ENCODE measurements around the gene KIDINS220. TPM values are rescaled to one million over a fixed set of nuclear protein-coding genes. Genes with fewer than 3 reads are reported as not detected.
A peak's percentile ranks its signal among the peaks of the same experiment; 100 is the strongest.

The KIDINS220 gene
- polyA plus RNA-seq, 6 donors from 2014 or later: 9.2 to 28.3 (median 17.5) TPM

DNA sequence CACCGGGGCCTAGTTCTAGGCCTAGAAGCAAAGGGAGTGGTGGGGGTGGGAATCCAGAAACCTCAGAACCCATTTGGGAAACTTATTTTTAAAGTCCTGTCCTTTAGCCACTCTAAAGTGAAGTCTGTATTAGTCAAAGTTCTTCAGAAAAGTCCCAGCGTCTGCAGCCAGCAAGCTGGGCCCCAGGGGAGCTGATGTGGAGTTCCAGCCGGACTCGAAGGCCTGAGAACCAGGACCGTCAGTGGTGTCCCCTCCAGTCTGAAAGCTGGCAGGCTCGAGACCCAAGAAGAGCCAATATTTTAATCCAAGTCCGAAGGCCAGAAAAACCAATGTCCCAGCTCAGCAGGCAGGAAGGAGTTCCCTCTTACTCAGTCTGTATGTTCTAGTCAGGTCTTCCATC is 123.1 kb downstream of the KIDINS220 start:
- ATAC-seq (ENCODE audit: low read depth in 2 of 2): no peak
- Mint-ChIP-seq H3K36me3 (peaks cover 11% of the 10 kb centered on the region in 2 donors), H3K4me1 (no peaks in the 10 kb centered on the region), H3K27me3 (peaks cover 17 to 23% (median 19%) of the 10 kb centered on the region in 3 donors), H3K27ac (peak overlapping the region in 1 of 6 donors; percentile 67), H3K4me3 (no peak overlapping the region), H3K9me3 (peaks cover 0 to 20% (median 11%) of the 10 kb centered on the region in 7 donors)
- DNase-seq: no peak

DNA sequence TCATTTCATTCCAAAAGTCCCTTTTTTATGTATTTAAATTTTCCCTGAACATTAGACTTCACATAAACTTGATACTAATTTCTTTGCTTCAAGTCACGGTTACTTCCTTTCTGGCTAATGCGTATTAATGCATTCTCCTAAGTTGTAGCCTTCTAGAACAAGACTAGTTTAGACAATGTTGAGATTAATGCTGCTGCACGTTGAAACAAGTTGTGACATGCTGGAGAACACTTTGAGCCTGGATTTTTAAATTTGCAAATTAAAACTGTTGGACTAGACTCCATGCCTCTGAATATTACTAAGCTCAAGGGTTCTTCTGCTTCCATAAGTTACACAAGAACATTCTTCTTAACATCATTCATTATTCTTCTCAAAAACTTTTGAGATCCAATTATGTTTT is 126.5 kb downstream of the KIDINS220 start:
- Mint-ChIP-seq H3K9me3 (peaks cover 7 to 22% (median 12%) of the 10 kb centered on the region in 7 donors), H3K36me3 (peaks cover 7 to 18% of the 10 kb centered on the region in 2 donors), H3K27me3 (peaks cover 16 to 23% (median 20%) of the 10 kb centered on the region in 3 donors), H3K4me3 (no peak overlapping the region), H3K27ac (no peak overlapping the region), H3K4me1 (no peaks in the 10 kb centered on the region)
- DNase-seq (no peak), ATAC-seq (ENCODE audit: low read depth in 2 of 2) (no peak)

DNA sequence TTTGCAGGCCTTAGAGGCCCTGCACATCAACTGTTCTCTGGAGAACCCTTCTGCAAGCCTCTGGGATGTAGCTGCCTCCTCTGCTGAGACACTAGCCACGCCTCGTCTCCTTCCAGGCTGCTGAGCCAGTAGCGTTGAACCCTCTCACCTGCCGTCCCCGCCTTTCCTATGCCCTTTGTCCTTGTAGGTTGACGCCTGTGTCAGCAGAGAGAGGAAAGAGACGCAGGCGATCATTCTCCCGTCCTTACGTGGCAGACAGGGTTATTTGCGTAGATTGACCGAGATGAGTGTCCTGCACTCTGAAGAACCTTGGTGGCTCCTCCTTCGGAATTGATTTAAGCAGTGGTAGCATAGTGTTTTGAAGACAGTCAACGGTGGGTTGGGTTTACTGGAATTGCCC is 127.8 kb downstream of the KIDINS220 start:
- Mint-ChIP-seq H3K4me1 (no peaks in the 10 kb centered on the region), H3K9me3 (peaks cover 4 to 16% (median 7%) of the 10 kb centered on the region in 7 donors), H3K36me3 (peaks cover 2 to 11% of the 10 kb centered on the region in 2 donors), H3K4me3 (no peak overlapping the region), H3K27me3 (peaks cover 11 to 23% (median 20%) of the 10 kb centered on the region in 3 donors), H3K27ac (no peak overlapping the region)
- ATAC-seq (ENCODE audit: low read depth in 2 of 2): no peak
- DNase-seq: no peak

DNA sequence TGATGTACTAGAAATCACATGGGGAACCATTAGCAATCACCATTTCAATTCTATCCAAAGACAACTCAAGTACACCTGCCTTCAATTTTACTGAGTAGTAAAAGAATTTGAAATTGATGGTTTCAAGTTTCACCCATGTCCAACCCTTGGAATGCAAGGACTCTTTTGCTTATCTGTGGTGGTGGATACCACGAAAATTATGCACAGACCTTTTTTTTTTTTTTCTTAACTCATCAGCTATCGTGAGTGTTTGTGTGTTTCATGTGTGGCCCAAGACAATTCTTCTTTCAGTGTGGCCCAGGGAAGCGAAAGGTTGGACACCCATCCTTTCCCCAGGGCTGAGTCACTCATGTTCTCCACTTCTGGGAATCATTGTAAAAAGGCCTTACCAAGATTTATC is 132.5 kb downstream of the KIDINS220 start:
- Mint-ChIP-seq H3K9me3 (peaks cover 0 to 16% (median 7%) of the 10 kb centered on the region in 7 donors), H3K4me1 (no peaks in the 10 kb centered on the region), H3K27ac (no peak overlapping the region), H3K27me3 (peaks cover 0 to 7% (median 6%) of the 10 kb centered on the region in 3 donors), H3K4me3 (no peak overlapping the region), H3K36me3 (peaks cover 0 to 11% of the 10 kb centered on the region in 2 donors)
- no peak for ATAC-seq (ENCODE audit: low read depth in 2 of 2)
- DNase-seq: no peak

DNA sequence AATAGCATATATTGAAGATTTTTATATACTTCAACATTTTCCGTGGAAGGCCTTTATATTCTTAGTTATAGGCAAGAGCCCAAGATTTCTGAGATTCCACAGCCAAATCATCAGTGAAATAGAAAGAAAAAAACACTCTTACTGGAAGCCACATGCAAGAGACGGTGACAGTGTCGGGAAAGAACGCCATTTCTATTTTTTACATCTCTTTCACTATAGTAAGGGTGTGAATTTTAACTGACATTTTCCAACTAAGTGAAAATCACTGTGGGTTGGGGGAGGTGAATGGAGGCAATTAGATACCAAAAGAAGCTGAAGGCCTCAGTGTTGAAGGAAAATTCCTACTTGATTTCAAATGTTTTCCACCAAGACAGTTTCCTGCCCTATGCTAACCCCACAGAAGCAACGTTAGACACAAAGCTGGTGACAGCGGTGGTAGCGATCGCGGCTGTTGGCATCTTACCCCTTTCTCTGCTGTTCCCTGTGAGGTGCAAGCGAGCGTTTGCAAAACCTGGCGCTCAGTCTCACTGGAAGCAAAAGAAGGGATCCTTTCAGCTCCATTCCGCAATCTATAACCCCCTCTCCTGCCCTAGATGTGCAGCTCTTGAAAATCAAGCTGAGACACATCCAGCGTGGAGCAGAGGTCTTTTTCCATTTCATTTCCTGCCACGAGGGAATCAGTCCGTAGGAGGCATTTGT is 135.6 kb downstream of the KIDINS220 start:
- ATAC-seq (ENCODE audit: low read depth in 2 of 2) (no peak), DNase-seq (no peak)
- peaks cover 0 to under 1% of the 10 kb centered on the region in 2 donors for H3K36me3 Mint-ChIP-seq
- peaks cover 1 to 19% (median 8%) of the 10 kb centered on the region in 7 donors for H3K9me3 Mint-ChIP-seq
- no peak overlapping the region for H3K4me3 Mint-ChIP-seq
- H3K27ac Mint-ChIP-seq: no peak overlapping the region
- no peaks in the 10 kb centered on the region for H3K4me1 Mint-ChIP-seq
- H3K27me3 Mint-ChIP-seq: peaks cover 0 to 4% (median under 1%) of the 10 kb centered on the region in 3 donors

DNA sequence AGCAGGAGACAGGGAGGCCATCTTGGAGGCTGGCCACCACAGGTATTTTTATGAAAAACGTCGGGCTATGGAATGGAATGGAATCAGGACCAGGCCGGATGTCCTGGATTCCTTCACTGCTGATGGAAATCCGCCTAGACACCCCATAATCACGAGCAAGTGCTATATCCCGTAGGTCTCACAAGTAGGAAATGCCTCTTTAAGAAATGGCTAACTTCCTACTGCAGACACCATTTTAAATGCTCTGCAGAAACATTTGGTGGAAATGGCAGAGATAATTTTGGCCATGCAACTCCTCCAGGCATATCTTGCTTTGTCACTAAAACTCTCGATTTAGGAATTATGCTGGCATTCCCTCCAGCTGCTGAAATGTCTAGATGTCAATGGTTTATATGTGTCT is 137.6 kb downstream of the KIDINS220 start:
- Mint-ChIP-seq H3K9me3 (peaks cover 4 to 13% (median 8%) of the 10 kb centered on the region in 7 donors), H3K36me3 (peaks cover 0 to 6% of the 10 kb centered on the region in 2 donors), H3K27ac (no peak overlapping the region), H3K4me1 (no peaks in the 10 kb centered on the region), H3K27me3 (peaks cover 4 to 7% (median 6%) of the 10 kb centered on the region in 3 donors), H3K4me3 (no peak overlapping the region)
- ATAC-seq (ENCODE audit: low read depth in 2 of 2): no peak
- no peak for DNase-seq

DNA sequence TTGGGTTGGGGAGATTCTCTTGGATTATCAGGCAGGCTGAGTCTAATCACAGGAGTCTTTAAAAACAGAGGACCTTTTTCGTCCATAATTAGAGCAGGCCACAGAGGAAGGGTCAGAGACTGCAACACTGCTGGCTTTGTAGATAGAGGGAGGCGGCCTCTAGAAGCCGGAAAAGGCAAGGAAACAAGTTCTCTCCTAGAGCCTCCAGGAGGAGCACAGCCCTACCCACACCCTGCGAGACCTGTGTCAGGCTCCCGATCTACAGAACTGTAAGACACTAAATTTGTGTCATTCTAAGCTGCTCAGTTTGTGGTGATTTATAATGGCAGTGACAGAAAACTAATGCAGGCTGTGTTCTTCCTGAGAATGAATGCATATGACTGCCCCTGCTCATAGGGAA is 140.2 kb downstream of the KIDINS220 start:
- H3K4me1 Mint-ChIP-seq: no peaks in the 10 kb centered on the region
- peaks cover 17 to 24% (median 19%) of the 10 kb centered on the region in 3 donors for H3K27me3 Mint-ChIP-seq
- DNase-seq (no peak), ATAC-seq (ENCODE audit: low read depth in 2 of 2) (no peak)
- H3K4me3 Mint-ChIP-seq: no peak overlapping the region
- H3K27ac Mint-ChIP-seq: no peak overlapping the region
- H3K36me3 Mint-ChIP-seq: peaks cover 0 to 6% of the 10 kb centered on the region in 2 donors
- peaks cover 4 to 13% (median 8%) of the 10 kb centered on the region in 7 donors for H3K9me3 Mint-ChIP-seq

DNA sequence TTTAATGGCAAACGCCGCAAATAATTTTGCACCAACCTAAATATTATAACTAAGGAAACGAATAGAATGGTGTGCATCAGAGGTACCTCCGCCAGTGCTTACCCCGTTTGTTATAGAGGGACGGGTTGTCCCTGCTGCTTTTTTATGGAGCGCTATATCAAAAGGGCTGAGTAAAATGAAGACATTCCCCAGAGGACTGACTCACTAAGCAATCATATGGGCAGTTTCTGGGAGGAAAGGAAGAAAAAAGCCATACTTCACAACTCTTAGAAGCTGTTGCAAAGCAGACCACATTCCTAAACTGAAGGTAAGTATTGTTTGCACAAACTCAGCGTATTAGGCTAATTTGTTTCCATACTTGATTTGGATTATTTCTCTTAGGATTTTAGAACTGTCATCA is 142.7 kb downstream of the KIDINS220 start:
- Mint-ChIP-seq H3K9me3 (peaks cover 4 to 13% (median 8%) of the 10 kb centered on the region in 7 donors), H3K27me3 (peaks cover 23 to 43% (median 32%) of the 10 kb centered on the region in 3 donors), H3K27ac (no peak overlapping the region), H3K36me3 (peaks cover 0 to 6% of the 10 kb centered on the region in 2 donors), H3K4me3 (no peak overlapping the region), H3K4me1 (no peaks in the 10 kb centered on the region)
- DNase-seq: no peak
- ATAC-seq (ENCODE audit: low read depth in 2 of 2): no peak

DNA sequence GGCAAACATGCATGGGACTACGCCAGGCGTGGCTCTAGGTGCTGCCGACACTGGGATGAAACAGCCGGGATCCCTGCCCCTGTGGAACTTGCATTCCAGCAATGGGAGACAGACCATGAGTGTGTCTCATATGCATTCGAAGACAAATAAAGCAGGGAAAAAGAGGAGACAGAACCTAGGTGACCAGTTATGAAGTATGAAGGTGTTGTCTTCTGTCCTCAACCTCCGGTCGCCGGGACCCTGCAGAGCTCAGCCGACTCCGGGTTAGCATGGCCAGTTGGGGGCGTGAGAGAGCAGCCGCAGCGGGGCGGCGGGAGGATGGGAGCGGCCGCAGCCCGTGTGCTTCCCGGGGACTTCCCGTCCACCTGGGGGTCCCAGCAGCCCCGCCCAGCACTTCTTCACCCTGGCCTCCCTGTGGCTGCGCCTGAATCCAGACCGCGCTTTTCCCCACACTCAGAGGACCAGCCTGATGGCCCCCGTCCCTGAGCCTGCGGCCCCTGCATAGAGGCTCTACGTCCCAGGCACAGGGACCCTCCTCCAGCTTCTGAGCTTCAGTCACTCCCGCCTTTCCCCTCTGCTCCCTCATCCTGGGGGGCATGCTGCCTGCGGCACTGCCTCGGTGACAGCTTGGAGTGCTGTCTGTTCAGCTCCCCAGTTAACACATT is 144.1 kb downstream of the KIDINS220 start:
- ATAC-seq (ENCODE audit: low read depth in 2 of 2): no peak
- H3K27ac Mint-ChIP-seq: no peak overlapping the region
- no peak for DNase-seq

DNA sequence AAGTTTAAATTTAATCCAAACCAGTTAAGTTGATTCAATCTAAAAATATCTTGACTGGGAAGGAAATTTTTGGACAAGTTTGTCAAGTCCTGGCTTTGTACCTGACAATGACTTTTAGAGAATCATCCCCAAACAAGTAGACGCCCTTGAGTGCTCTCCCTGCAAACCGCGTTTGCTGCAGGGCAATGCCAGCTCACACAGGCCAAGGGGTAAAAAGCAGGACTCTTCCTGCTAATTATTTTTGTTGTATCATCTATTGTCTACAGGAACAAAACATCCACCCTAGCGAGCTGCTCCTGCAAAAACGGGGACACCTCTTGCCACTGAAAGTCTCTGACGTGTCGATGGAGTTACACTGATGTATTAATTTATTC is 144.6 kb downstream of the KIDINS220 start:
- Mint-ChIP-seq H3K4me3 (no peak overlapping the region), H3K27me3 (peaks cover 33 to 57% (median 36%) of the 10 kb centered on the region in 3 donors), H3K27ac (no peak overlapping the region), H3K36me3 (peaks cover 0 to 6% of the 10 kb centered on the region in 2 donors), H3K4me1 (no peaks in the 10 kb centered on the region), H3K9me3 (peaks cover 2 to 5% (median 3%) of the 10 kb centered on the region in 7 donors)
- DNase-seq (no peak), ATAC-seq (ENCODE audit: low read depth in 2 of 2) (no peak)

More for the DNA sequence above, 144.1 kb downstream of the KIDINS220 start:
- Mint-ChIP-seq H3K4me3 (no peak overlapping the region), H3K36me3 (peaks cover 0 to 6% of the 10 kb centered on the region in 2 donors), H3K4me1 (no peaks in the 10 kb centered on the region), H3K9me3 (peaks cover 4 to 9% (median 8%) of the 10 kb centered on the region in 7 donors), H3K27me3 (peaks cover 32 to 54% (median 34%) of the 10 kb centered on the region in 3 donors)

DNA sequence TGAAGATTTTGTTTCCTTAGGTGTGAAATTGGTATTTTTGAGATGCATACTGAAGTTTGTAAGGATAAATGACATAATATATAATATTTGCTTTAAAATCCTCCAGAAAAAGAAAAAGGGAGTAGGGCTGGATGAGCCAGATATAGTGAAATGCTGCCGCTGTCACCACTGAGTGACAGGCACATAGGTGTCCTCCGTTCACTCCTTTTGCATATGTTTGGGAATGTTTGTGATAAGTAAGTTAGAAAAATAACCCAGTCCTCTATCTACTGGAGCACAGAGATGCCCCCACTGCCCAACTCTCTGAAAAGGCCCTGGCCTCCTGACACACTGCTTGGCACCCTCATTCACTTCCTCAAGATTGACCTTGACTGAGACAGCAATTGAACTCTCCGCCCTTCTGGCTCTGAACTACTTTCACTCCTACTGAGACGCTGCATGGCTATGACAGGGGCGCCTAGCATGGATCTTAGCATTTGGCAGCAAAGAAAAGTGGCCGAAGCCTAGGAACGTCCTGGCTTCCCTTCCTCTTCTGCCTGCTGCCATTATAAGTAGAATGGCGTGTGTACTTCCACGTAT is 145.5 kb downstream of the KIDINS220 start:
- Mint-ChIP-seq H3K27ac (no peak overlapping the region), H3K4me3 (no peak overlapping the region), H3K9me3 (peaks cover 0 to 5% (median 0%) of the 10 kb centered on the region in 7 donors), H3K36me3 (peaks cover 0 to 6% of the 10 kb centered on the region in 2 donors), H3K27me3 (peaks cover 38 to 57% (median 40%) of the 10 kb centered on the region in 3 donors), H3K4me1 (no peaks in the 10 kb centered on the region)
- no peak for DNase-seq
- no peak for ATAC-seq (ENCODE audit: low read depth in 2 of 2)

DNA sequence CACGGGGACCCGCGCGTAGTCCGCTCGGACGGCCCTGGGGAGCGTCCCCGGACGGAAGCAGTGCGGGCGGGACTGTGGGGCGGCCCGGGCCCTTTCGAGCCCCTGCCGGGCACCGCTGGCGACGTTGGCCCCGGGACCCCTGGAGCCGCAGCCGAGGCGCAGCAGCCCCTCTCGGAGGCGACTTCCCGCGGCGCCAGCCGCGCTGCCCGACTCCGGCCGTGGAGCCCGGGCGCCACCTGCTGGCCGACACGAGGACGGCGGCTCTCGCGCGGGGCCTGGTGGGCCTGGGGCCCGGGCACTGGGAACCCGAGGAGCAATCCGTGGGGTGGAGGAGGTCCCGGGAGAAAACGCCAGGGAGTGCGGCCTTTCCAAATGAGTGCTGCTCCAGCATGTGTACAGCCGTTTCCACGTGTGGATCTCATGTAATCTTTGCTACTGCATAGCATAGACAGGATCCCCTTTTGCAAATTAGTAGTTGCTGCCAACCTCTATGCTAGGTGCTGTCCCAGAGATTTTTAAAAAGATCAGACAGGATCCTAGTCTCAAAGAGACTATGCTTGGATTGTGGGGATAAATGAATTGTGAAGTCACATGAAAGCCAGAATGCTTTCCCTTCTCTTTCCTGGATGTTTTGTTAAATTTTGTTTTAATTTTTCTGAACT is 151.6 kb downstream of the KIDINS220 start:
- DNase-seq (peak; percentile 72), ATAC-seq (ENCODE audit: low read depth in 2 of 2) (peak; percentile 29 to 40)
- peaks cover 0 to 9% (median 5%) of the 10 kb centered on the region in 7 donors for H3K9me3 Mint-ChIP-seq
- H3K4me1 Mint-ChIP-seq: peaks cover 30 to 35% (median 31%) of the 10 kb centered on the region in 3 donors
- H3K27ac Mint-ChIP-seq: no peak overlapping the region
- peaks cover 44 to 56% (median 53%) of the 10 kb centered on the region in 3 donors for H3K27me3 Mint-ChIP-seq
- peaks cover 0 to 6% of the 10 kb centered on the region in 2 donors for H3K36me3 Mint-ChIP-seq
- H3K4me3 Mint-ChIP-seq: peak overlapping the region in 6 of 8 donors; percentile 26 to 70 (median 52)
